HG03139 (cell line): ENCODE results near the gene TMPRSS6.

Experiments used
- ATAC-seq: cut with Tn5 transposase; IDR thresholded peaks from one replicate; pipeline ENCODE4 v1.9.1; 2021; ENCODE audit not compliant: unreplicated experiment

Gene TMPRSS6

GRCh38 chr22:37017356-37017755 lies 92.2 kb downstream of the TMPRSS6 start:
- no peak for ATAC-seq

GRCh38 chr22:37016134-37016910 lies 93.2 kb downstream of the TMPRSS6 start:
- no peak for ATAC-seq

- ATAC-seq: no peak
Observed at GRCh38 chr22:37015587-37015878, 94.0 kb downstream of the TMPRSS6 start.
